ENCODE measurements around the gene PLXDC2. TPM values are rescaled to one million over a fixed set of nuclear protein-coding genes. Genes with fewer than 3 reads are reported as not detected.

The PLXDC2 gene
- total and polyA plus RNA-seq, 2 donors from 2014 or later, result 11.9 to 42.1 TPM

- H3K4me3 ChIP-seq (ENCODE audit: low read length in 3 of 3), result no peak overlapping the region
- intact Hi-C loops (cut with DNase I), result no loop called here
- TF ChIP-seq, protein P1, sequence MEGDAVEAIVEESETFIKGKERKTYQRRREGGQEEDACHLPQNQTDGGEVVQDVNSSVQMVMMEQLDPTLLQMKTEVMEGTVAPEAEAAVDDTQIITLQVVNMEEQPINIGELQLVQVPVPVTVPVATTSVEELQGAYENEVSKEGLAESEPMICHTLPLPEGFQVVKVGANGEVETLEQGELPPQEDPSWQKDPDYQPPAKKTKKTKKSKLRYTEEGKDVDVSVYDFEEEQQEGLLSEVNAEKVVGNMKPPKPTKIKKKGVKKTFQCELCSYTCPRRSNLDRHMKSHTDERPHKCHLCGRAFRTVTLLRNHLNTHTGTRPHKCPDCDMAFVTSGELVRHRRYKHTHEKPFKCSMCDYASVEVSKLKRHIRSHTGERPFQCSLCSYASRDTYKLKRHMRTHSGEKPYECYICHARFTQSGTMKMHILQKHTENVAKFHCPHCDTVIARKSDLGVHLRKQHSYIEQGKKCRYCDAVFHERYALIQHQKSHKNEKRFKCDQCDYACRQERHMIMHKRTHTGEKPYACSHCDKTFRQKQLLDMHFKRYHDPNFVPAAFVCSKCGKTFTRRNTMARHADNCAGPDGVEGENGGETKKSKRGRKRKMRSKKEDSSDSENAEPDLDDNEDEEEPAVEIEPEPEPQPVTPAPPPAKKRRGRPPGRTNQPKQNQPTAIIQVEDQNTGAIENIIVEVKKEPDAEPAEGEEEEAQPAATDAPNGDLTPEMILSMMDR (IDR thresholded peaks at IDR 0.05; ENCODE audit: borderline replicate concordance, extremely low read depth, insufficient read depth), result no peak
- FAIRE-seq (peak; percentile 30), DNase-seq (no peak)
- peaks cover 0 to 9% (median 3%) of the 10 kb centered on the region in 3 donors for H3K4me1 ChIP-seq (ENCODE audit: control insufficient read depth in 2 of 3, insufficient read depth in 2 of 3, low read depth in 1 of 3, low read length in 3 of 3)
- H3K36me3 ChIP-seq (ENCODE audit: control insufficient read depth in 2 of 3, insufficient read depth in 3 of 3, low read length in 3 of 3), result no peaks in the 10 kb centered on the region
- H3K9ac ChIP-seq (ENCODE audit: low read length in 3 of 3), result no peak overlapping the region
- H3K27me3 ChIP-seq (ENCODE audit: control insufficient read depth, insufficient read depth, low read length), result no peaks in the 10 kb centered on the region
- no peaks in the 10 kb centered on the region for H3K9me3 ChIP-seq (ENCODE audit: control insufficient read depth in 2 of 3, insufficient read depth in 1 of 3, low read length in 3 of 3)
- no peak overlapping the region for H3K27ac ChIP-seq (ENCODE audit: low read depth in 2 of 2, low read length in 2 of 2)
Observed at GRCh38 chr10:19952224-19953010, 136.2 kb downstream of the PLXDC2 start.

GRCh38 chr10:19954601-19955000, 138.4 kb downstream of the PLXDC2 start:
- Histone ChIP-seq H3K9me3 (ENCODE audit: control insufficient read depth in 2 of 3, insufficient read depth in 1 of 3, low read length in 3 of 3) (no peaks in the 10 kb centered on the region), H3K4me3 (ENCODE audit: low read length in 3 of 3) (no peak overlapping the region), H3K27me3 (ENCODE audit: control insufficient read depth, insufficient read depth, low read length) (no peaks in the 10 kb centered on the region), H3K27ac (ENCODE audit: low read depth in 2 of 2, low read length in 2 of 2) (no peak overlapping the region), H3K36me3 (ENCODE audit: control insufficient read depth in 2 of 3, insufficient read depth in 3 of 3, low read length in 3 of 3) (no peaks in the 10 kb centered on the region), H3K4me1 (ENCODE audit: control insufficient read depth in 2 of 3, insufficient read depth in 2 of 3, low read depth in 1 of 3, low read length in 3 of 3) (peaks cover 0 to 6% (median 5%) of the 10 kb centered on the region in 3 donors), H3K9ac (ENCODE audit: low read length in 3 of 3) (no peak overlapping the region)
- intact Hi-C loops (cut with DNase I), result no loop called here
- no peak for FAIRE-seq
- TF ChIP-seq, protein P1 (IDR thresholded peaks at IDR 0.05; ENCODE audit: borderline replicate concordance, extremely low read depth, insufficient read depth), result no peak
- no peak for DNase-seq

DNA sequence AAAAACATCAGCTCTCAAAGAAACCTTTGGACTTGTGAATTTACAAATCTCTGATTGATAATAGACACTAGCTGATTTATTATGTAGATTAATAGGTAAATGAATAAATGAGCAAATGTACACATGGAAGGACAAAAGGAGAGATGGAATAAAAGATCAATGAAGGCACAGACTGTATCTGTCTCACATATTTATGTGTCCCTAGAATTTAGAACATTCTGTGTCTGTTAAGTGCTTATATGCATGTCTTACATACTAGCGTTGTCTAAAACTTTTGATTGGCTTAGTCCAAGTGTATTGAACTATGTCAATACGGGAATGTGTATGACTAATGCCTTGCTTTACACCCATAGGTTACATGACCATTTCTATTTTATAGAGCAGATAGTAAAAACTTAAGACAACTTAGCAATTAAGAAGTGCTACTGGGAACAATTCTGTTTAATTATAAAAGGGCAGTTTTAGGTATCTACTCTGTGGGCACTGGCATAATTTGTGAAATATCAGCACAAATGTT, 140.3 kb downstream of the PLXDC2 start:
- intact Hi-C loops (cut with DNase I), result no loop called here
- FAIRE-seq (no peak), DNase-seq (no peak)
- TF ChIP-seq, protein P1 (IDR thresholded peaks at IDR 0.05; ENCODE audit: borderline replicate concordance, extremely low read depth, insufficient read depth), result no peak
- H3K4me3 ChIP-seq (ENCODE audit: low read length in 3 of 3), result no peak overlapping the region
- peaks cover 0 to 6% (median 5%) of the 10 kb centered on the region in 3 donors for H3K4me1 ChIP-seq (ENCODE audit: control insufficient read depth in 2 of 3, insufficient read depth in 2 of 3, low read depth in 1 of 3, low read length in 3 of 3)
- H3K9ac ChIP-seq (ENCODE audit: low read length in 3 of 3), result no peak overlapping the region
- H3K36me3 ChIP-seq (ENCODE audit: control insufficient read depth in 2 of 3, insufficient read depth in 3 of 3, low read length in 3 of 3), result no peaks in the 10 kb centered on the region
- H3K27ac ChIP-seq (ENCODE audit: low read depth in 2 of 2, low read length in 2 of 2), result peak overlapping the region in 1 of 2 donors; percentile 10
- H3K9me3 ChIP-seq (ENCODE audit: control insufficient read depth in 2 of 3, insufficient read depth in 1 of 3, low read length in 3 of 3), result no peaks in the 10 kb centered on the region
- H3K27me3 ChIP-seq (ENCODE audit: control insufficient read depth, insufficient read depth, low read length), result no peaks in the 10 kb centered on the region

Data from kidney (tissue), 14 donors.